ENCODE measurements around the gene S100A2.
"Not testable (repeated sequence)": the region's sequence is repeated elsewhere in the genome, so short reads cannot be mapped to it uniquely, and the experiment has no call there.

The S100A2 gene

GRCh38 chr1:153583514-153583913, 17.9 kb upstream of the S100A2 start:
- not testable (repeated sequence) for H3K36me3 Mint-ChIP-seq (ENCODE audit: insufficient read depth); H3K4me3 Mint-ChIP-seq; H3K4me1 Mint-ChIP-seq (ENCODE audit: low read depth in 2 of 2); H3K27ac Mint-ChIP-seq; ATAC-seq (replicated peaks); DNase-seq; H3K9me3 Mint-ChIP-seq
- peaks cover 28 to 38% of the 10 kb centered on the region in 2 donors for H3K27me3 Mint-ChIP-seq

GRCh38 chr1:153582836-153583235, 17.2 kb upstream of the S100A2 start:
- H3K9me3 Mint-ChIP-seq; H3K4me3 Mint-ChIP-seq; DNase-seq; H3K4me1 Mint-ChIP-seq (ENCODE audit: low read depth in 2 of 2); H3K36me3 Mint-ChIP-seq (ENCODE audit: insufficient read depth); H3K27ac Mint-ChIP-seq; ATAC-seq (replicated peaks): not testable (repeated sequence)
- H3K27me3 Mint-ChIP-seq, result peaks cover 34 to 45% of the 10 kb centered on the region in 2 donors

GRCh38 chr1:153578936-153579335, 13.3 kb upstream of the S100A2 start:
- H3K9me3 Mint-ChIP-seq, result no peaks in the 10 kb centered on the region
- H3K4me3 Mint-ChIP-seq, result no peak overlapping the region
- no peaks in the 10 kb centered on the region for H3K4me1 Mint-ChIP-seq (ENCODE audit: low read depth in 2 of 2)
- DNase-seq (no peak), ATAC-seq (replicated peaks) (no peak)
- peaks cover 24 to 35% of the 10 kb centered on the region in 2 donors for H3K27me3 Mint-ChIP-seq
- peaks cover 4% of the 10 kb centered on the region for H3K36me3 Mint-ChIP-seq (ENCODE audit: insufficient read depth)
- H3K27ac Mint-ChIP-seq, result no peak overlapping the region

GRCh38 chr1:153578490-153578889, 12.8 kb upstream of the S100A2 start:
- H3K27me3 Mint-ChIP-seq, result peaks cover 21 to 32% of the 10 kb centered on the region in 2 donors
- H3K9me3 Mint-ChIP-seq, result no peaks in the 10 kb centered on the region
- H3K36me3 Mint-ChIP-seq (ENCODE audit: insufficient read depth), result peaks cover 4% of the 10 kb centered on the region
- H3K4me3 Mint-ChIP-seq, result no peak overlapping the region
- no peak overlapping the region for H3K27ac Mint-ChIP-seq
- H3K4me1 Mint-ChIP-seq (ENCODE audit: low read depth in 2 of 2), result no peaks in the 10 kb centered on the region
- DNase-seq (no peak), ATAC-seq (replicated peaks) (no peak)

GRCh38 chr1:153577624-153578051, 12.0 kb upstream of the S100A2 start:
- H3K36me3 Mint-ChIP-seq (ENCODE audit: insufficient read depth), result peaks cover 4% of the 10 kb centered on the region
- H3K9me3 Mint-ChIP-seq, result no peaks in the 10 kb centered on the region
- no peak overlapping the region for H3K27ac Mint-ChIP-seq
- no peak for DNase-seq
- peaks cover 21 to 32% of the 10 kb centered on the region in 2 donors for H3K27me3 Mint-ChIP-seq
- no peaks in the 10 kb centered on the region for H3K4me1 Mint-ChIP-seq (ENCODE audit: low read depth in 2 of 2)
- ATAC-seq (replicated peaks), result no peak
- H3K4me3 Mint-ChIP-seq, result no peak overlapping the region

GRCh38 chr1:153577138-153577537, 11.5 kb upstream of the S100A2 start:
- Mint-ChIP-seq H3K4me3 (no peak overlapping the region), H3K27me3 (peaks cover 21 to 32% of the 10 kb centered on the region in 2 donors), H3K9me3 (no peaks in the 10 kb centered on the region), H3K36me3 (ENCODE audit: insufficient read depth) (peaks cover 4% of the 10 kb centered on the region), H3K4me1 (ENCODE audit: low read depth in 2 of 2) (no peaks in the 10 kb centered on the region), H3K27ac (no peak overlapping the region)
- ATAC-seq (replicated peaks), result no peak
- DNase-seq, result no peak

GRCh38 chr1:153575497-153575896, 9.9 kb upstream of the S100A2 start:
- H3K27ac Mint-ChIP-seq; ATAC-seq (replicated peaks); H3K4me1 Mint-ChIP-seq (ENCODE audit: low read depth in 2 of 2); DNase-seq; H3K36me3 Mint-ChIP-seq (ENCODE audit: insufficient read depth); H3K9me3 Mint-ChIP-seq; H3K4me3 Mint-ChIP-seq: not testable (repeated sequence)
- H3K27me3 Mint-ChIP-seq, result peaks cover 33 to 48% of the 10 kb centered on the region in 2 donors

- not testable (repeated sequence) for H3K4me3 Mint-ChIP-seq; H3K4me1 Mint-ChIP-seq (ENCODE audit: low read depth in 2 of 2); DNase-seq; H3K36me3 Mint-ChIP-seq (ENCODE audit: insufficient read depth); ATAC-seq (replicated peaks); H3K27ac Mint-ChIP-seq; H3K9me3 Mint-ChIP-seq
- H3K27me3 Mint-ChIP-seq, result peaks cover 35 to 49% of the 10 kb centered on the region in 2 donors
These were observed 9.4 kb upstream of the S100A2 start for GRCh38 chr1:153575081-153575491.

GRCh38 chr1:153573351-153573750, 7.7 kb upstream of the S100A2 start:
- H3K27ac Mint-ChIP-seq, result no peak overlapping the region
- H3K4me1 Mint-ChIP-seq (ENCODE audit: low read depth in 2 of 2), result peaks cover 5% of the 10 kb centered on the region in 2 donors
- no peak overlapping the region for H3K4me3 Mint-ChIP-seq
- H3K9me3 Mint-ChIP-seq, result no peaks in the 10 kb centered on the region
- H3K27me3 Mint-ChIP-seq, result peaks cover 23 to 43% of the 10 kb centered on the region in 2 donors
- ATAC-seq (replicated peaks), result no peak
- H3K36me3 Mint-ChIP-seq (ENCODE audit: insufficient read depth), result peaks cover 4% of the 10 kb centered on the region
- no peak for DNase-seq

GRCh38 chr1:153572569-153573015, 6.9 kb upstream of the S100A2 start:
- Mint-ChIP-seq H3K36me3 (ENCODE audit: insufficient read depth) (peaks cover 6% of the 10 kb centered on the region), H3K9me3 (no peaks in the 10 kb centered on the region), H3K27me3 (peaks cover 16 to 35% of the 10 kb centered on the region in 2 donors), H3K4me1 (ENCODE audit: low read depth in 2 of 2) (peaks cover 10 to 11% of the 10 kb centered on the region in 2 donors), H3K4me3 (no peak overlapping the region), H3K27ac (no peak overlapping the region)
- ATAC-seq (replicated peaks) (peak; percentile 66), DNase-seq (peak in 2 of 3 experiments; percentile 18 to 21)

- Mint-ChIP-seq H3K27me3 (peaks cover 14 to 26% of the 10 kb centered on the region in 2 donors), H3K9me3 (no peaks in the 10 kb centered on the region), H3K36me3 (ENCODE audit: insufficient read depth) (peaks cover 6% of the 10 kb centered on the region), H3K4me1 (ENCODE audit: low read depth in 2 of 2) (peaks cover 15 to 16% of the 10 kb centered on the region in 2 donors), H3K27ac (no peak overlapping the region), H3K4me3 (no peak overlapping the region)
- ATAC-seq (replicated peaks), result no peak
- DNase-seq, result no peak
These were observed 6.1 kb upstream of the S100A2 start for GRCh38 chr1:153571706-153572105.

- peaks cover 14 to 22% of the 10 kb centered on the region in 2 donors for H3K27me3 Mint-ChIP-seq
- ATAC-seq (replicated peaks) (no peak), DNase-seq (no peak)
- H3K36me3 Mint-ChIP-seq (ENCODE audit: insufficient read depth), result peaks cover 3% of the 10 kb centered on the region
- peaks cover 22 to 23% of the 10 kb centered on the region in 2 donors for H3K4me1 Mint-ChIP-seq (ENCODE audit: low read depth in 2 of 2)
- no peak overlapping the region for H3K27ac Mint-ChIP-seq
- H3K9me3 Mint-ChIP-seq, result no peaks in the 10 kb centered on the region
- H3K4me3 Mint-ChIP-seq, result no peak overlapping the region
These were observed 5.2 kb upstream of the S100A2 start for GRCh38 chr1:153570874-153571273.

- Mint-ChIP-seq H3K36me3 (ENCODE audit: insufficient read depth) (peaks cover 3% of the 10 kb centered on the region), H3K4me3 (no peak overlapping the region), H3K9me3 (no peaks in the 10 kb centered on the region), H3K4me1 (ENCODE audit: low read depth in 2 of 2) (peaks cover 26 to 27% of the 10 kb centered on the region in 2 donors), H3K27me3 (peaks cover 14 to 22% of the 10 kb centered on the region in 2 donors), H3K27ac (peak overlapping the region in 1 of 2 donors; percentile 20)
- ATAC-seq (replicated peaks), result no peak
- no peak for DNase-seq
These were observed 3.8 kb upstream of the S100A2 start for GRCh38 chr1:153569465-153569864.

- H3K36me3 Mint-ChIP-seq (ENCODE audit: insufficient read depth), result peaks cover 3% of the 10 kb centered on the region
- DNase-seq (peak; percentile 77 to 81 (median 80)), ATAC-seq (replicated peaks) (peak; percentile 44)
- peaks cover 14 to 22% of the 10 kb centered on the region in 2 donors for H3K27me3 Mint-ChIP-seq
- no peaks in the 10 kb centered on the region for H3K9me3 Mint-ChIP-seq
- peak overlapping the region; percentile 20 to 86 for H3K27ac Mint-ChIP-seq
- peaks cover 26 to 27% of the 10 kb centered on the region in 2 donors for H3K4me1 Mint-ChIP-seq (ENCODE audit: low read depth in 2 of 2)
- H3K4me3 Mint-ChIP-seq, result peak overlapping the region; percentile 23 to 64
These were observed 2.9 kb upstream of the S100A2 start for GRCh38 chr1:153568367-153569099.

All from effector memory CD8-positive, alpha-beta T cell (primary cell).